NCI-H128 (cell line): ENCODE data around the gene TSPOAP1.
"Not testable (repeated sequence)": the region's sequence is repeated elsewhere in the genome, so short reads cannot be mapped to it uniquely, and the experiment has no call there.

ENCODE experiments used
- DNase-seq: peaks from one replicate; lab custom pipeline; 2025; ENCODE audit not compliant: unreplicated experiment; lab: John Stamatoyannopoulos, UW

Gene TSPOAP1

DNA sequence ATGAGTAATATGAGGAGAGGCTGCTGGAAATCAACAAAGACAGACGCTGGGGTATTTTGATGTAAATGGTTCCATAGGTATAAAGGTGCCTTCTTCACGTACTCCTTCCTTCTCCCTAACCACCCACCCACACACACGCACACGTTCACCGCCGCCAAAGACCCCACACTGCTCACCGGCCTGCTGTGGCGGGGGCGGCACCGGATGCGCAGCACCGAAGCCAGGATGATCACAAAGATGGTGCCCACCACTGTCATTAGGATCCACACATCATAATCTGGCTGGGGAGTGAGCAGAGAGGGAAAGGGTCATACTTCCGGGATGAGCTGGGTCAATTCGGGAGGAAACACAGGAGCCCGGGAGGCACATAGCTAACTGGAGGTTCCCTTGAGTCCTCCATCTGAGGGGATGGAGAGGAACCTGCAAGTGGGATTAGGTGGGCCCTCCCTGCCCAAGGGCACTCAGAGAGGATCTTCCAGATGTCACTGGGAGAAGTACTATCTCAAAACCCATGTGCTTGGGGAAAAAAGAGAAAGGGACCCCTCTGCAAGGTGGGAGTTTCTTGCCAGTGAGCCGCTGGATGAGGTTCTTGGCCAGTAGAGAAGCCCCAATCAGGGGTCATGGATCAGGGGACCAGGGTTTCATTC is 33.9 kb upstream of the TSPOAP1 start:
- DNase-seq, result no peak

DNA sequence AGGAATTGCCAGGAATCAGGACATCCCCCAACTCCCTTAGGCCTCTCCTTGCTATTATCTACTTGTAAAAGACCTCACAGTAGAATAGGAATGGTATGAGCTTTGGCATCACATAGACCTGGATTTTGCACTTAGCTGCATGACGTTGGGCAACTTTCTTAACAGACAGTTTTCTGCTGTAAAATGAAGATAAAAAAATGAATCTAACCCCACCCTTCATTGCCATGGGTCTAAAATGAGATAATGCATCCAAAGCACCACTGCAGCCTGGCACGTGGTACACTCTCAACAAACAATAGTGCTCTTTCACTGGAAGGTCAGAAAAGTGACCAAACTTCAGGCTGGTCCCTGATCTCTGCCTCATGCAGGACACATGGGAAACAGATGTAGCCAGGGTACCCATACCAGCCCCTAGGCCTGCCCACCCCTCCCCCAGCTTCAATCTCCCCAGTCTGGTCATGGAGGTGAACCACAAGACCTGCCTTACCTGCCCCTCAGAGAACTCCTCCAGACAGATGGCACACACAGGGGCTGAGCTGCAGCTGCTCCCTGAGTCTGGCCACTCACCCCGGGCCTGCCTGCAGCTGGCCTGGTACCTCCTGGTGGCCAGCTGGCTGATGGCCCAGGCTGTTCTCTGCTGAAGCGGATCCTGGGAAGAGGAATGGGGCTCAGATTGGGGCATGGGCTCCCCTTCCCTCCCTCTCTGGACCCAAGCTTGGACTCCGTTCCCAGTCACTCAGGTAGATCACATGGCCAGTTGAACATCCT is 31.9 kb upstream of the TSPOAP1 start:
- no peak for DNase-seq

DNA sequence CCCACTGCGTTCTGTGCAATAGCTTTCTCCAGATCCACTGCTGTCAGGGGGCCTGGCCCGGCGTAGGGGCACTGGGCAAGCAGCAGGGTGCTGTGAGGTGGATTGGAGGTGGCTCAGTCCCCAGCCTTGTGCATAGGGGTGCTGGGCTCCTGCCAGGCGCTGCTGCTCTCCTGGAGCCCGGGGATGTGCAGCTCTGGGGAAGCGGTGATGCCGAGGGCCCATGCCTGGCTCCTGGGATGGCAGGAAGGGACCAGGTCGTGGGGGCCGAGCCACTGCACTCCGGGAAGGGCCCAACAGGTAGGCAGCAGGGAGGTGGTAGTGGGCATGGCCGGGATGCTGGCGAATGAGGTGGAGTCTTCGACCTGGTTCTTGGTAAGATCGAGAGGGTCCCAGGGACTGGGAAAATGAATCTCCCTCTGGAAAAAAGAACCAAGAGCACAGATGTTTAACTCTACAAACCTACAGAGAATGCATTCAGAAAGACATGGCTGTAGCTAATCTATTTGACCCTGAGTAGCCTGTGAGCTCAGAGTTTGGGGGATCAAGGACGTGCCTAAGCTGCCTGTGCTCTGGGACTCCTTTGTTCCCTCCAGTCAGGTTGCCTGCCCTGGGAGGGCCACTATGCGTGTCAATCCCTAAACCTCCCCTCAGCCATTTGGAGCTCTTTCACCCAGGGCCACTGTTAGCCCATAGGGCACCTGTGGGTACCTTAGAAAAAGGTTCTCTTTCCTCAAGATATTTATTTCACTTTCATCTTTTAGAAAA is 30.0 kb upstream of the TSPOAP1 start:
- no peak for DNase-seq

DNA sequence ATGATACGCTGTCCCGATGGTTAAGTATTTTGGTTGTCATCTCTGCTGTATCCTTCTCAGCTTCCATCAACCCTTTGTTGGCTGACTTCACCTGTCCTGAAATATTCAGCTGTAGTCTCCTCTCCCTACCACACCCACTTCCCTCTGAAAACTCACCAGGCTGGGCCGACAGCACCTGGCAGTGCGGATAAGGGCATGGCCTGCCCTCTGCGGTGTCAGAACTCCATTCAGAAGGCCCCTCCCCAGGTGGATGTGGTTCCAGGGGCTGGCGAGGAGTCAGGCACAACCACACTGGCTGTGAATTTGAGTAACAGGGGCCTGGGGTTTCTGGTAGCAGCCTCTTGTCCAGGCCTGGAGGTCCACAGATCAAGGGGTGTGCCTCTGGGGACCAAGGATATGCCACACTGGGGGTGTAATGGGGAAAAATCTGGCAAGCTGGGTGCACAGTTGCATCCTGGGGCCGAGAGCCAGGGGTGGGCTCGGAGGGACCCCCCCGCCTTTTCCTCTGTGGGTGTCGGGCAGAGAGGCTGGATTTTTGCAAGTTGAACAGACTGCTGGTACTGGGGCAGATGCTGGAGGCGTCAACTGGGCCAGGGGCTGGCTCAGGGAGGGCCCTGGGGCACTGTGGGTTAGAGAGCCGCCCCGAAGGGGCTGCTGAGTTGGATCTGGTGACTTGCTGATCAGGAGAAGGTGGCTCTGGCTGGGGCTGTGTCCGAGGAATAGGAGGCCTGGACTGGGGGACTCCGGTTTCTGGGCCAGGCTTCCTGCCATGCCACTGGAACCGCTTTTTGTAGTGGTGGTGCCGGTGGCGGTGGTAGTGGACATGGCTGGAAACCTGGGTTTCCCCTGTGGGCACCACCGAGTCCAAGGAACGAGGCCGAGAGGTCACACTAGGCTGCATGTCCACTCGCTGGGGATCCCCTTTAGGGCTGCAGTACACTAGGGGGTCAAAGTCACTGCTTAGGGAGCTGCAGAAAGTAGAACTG is 29.0 kb upstream of the TSPOAP1 start:
- no peak for DNase-seq

DNA sequence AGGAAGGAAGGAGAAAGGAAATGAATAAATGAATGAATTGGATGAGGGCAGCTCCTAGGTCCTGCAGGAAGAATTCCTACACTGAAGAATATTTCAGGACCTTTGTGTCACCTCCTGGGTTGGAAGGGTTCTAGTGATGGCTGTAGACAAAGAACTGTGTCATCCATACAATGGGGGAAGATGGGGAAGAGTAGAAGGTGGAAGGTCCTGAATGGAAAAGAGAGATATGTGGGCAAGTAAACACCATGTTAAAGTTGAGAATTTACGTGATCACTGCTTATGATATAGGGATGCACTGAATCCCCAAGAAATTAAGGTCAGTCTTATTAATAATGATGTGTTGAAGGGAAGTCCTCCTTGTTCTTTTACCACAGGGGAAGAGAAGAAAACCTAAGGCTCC is 27.6 kb upstream of the TSPOAP1 start:
- DNase-seq, result no peak

DNA sequence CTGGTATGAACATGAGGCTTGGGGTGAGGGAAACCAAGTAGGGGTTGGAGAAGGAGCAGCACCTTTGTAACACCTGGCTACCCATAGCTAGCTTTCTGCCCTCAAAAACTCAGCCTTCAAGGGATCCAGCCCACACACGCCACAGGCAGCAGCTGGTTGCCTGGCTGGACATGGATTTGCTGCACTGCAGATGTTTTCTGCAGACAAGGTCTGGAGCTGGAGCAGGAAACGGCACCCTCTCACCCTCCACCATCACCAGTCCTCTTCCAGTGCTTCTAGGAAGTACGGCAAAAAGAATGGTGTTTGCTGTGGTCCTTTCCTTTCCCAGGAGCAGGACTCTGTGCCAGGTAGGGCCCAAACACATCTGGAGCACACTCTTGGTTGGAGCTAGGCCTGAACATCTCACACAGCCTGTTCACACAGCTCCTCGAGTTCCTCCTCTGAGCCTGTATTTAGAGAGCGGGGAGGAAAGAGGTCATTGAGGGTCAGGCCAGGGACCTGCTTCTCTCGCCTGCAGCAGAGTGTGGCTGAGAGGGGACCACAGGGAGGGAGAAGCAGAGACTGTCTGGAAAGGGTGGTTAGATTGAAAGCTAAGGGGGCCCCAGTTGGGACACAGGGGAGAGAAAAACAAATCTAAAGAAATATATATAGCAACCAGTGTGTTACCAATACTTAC is 26.1 kb upstream of the TSPOAP1 start:
- no peak for DNase-seq

DNA sequence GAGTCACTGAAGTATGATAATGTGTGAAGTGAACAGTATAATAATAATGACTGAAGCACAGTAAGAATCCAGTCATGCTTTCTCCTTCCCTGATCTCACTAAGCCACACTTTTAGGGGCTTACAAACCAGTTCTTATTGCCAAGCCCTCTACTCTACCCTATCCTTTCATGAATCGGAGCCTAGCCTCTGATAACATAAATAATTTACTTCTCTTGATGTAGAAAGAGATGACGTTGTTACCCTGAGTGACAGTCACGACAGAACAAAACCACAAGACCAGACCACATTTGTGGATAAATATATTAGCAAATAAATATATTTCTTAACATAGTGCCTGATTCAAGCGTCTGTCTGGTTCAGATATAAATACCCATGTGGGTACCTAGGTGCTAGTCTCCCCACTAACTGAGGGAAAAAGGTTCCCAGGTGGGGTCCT is 24.8 kb upstream of the TSPOAP1 start:
- no peak for DNase-seq

DNA sequence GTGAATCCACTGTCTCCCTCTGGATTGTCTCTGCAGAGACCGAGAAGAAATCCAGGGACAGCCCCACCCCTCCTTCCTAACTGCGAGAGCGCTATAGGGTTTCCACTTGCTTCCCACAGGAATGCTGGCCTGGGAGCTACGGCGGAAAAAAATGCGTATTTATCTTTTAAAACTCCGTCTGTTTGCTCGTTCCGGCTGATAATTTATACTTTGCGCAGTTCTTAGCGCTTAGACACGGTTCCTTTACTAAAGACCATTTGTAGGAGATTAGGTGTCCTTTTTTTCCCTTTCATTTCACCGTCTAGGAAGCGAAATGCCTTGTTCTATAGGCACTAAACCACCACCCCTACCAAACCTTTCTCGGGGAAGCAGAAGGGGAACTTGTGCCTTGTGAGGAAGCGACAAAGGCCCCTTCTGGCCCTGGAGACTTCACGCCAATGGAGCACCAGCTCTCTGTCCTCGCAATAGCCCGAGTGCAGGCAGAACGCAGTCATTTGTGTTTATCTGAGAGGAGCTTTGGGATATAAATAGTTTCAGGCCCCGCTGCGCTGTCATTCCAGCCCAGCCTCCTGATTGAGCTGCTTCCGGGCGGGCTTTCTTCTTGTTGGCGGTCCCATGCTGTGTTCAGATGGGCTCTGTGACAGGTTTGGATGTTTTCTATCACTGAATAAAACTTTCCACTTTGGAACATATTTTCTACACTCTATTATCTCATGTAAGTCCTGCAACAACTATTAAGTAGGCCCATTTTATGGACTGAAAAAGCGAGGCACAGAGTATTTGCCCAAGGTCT is 24.2 kb upstream of the TSPOAP1 start:
- DNase-seq, result no peak

DNA sequence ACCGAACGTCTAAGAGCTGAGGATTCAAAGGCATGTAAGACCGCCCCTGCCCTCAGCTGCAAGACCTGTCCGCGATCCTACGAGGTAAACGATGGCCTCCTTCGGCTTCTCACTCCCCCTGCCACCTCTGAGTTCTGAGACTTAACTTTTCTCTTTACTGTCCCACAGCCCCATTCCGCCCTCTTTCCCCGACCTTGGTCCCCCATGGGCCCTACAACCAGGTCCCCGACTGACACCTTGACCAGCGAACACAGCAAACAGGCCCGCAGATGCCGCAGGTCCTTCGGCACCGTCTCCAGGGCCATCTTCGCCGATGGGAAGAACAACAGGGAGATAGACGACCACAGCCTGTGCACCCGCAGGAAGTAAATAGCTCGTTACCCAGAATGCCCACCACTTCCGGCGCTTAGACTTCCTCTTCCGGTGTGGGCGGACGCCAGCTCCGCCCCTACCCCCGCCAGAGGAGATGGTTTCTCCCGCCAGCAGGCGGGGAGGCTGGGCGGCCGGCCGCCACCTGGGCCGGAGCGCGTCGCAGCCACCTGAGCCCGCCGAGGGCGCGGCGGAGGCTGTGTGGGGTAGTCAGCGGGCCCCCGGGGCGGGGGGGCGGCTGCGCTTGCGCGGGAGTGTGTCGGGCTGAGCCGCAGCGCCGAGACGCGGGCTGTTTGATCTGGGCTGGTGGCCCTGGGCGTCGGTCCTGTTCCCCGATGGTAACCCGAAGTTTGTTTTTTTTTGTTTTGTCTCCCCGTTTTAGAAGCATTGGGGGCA is 23.4 kb upstream of the TSPOAP1 start, which contains the start of gene SUPT4H1:
Gene SUPT4H1, minus strand, starts transcription at position 371 of the 765 bp plus-strand sequence. Its CDS starts 66 bp downstream, at position 305.
- DNase-seq, result peak; percentile 83

DNA sequence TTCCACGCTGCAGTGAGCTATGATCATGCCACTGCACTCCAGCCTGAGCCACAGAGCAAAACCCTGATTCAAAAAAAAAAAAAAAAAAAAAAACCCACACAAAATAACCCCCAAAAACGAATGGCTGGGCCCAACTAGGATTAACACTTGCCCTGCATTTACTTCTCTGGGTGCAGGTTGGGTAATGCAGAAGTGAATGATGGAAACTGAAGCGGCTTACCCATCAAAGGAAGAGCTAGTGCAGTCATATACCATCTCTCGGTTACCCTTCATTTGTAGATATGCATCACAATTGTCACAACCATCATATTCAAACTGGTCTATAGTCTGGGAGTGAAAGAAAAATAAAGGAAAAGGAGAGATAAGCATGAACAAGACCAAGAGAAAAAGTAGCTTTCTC is 22.6 kb upstream of the TSPOAP1 start:
- DNase-seq, result no peak

DNA sequence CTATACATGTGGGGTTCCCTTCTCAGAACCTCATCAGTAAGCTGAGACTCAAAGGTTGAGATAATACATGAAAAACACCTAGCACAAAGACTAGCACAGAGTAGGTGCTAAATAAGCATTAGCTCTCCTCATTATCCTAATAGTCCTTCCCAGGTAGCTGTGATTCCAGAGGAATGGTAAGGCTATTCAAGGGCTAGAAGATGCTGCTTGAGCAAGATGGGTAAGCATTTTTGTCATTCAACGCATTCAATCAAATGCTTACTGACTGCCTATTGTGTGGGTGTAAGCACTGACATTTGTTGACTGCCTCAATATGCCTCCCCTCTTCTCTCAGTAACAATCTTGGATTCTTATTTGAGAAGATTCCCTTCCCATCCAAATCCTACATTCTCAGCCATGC is 19.4 kb upstream of the TSPOAP1 start:
- DNase-seq, result no peak

DNA sequence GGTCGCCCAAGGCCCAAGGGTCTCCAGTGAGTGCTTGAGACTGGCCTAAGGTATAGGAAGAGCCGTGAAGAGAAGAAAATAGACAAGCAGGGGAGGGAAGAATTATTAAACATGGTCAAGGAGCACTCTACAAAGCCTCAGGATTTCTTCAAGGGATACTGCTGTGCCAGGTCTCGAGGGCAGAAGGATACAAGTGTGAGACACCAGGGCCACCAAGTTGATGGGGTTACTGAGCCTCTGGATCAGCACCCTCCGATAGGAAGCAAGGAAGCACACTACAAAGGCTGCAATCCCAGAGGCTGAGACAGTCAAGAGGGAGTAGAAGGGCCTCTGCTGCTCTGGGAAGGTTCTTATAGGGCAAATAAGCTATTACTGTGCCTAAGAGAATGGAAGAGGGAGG is 16.9 kb upstream of the TSPOAP1 start:
- DNase-seq, result no peak

DNA sequence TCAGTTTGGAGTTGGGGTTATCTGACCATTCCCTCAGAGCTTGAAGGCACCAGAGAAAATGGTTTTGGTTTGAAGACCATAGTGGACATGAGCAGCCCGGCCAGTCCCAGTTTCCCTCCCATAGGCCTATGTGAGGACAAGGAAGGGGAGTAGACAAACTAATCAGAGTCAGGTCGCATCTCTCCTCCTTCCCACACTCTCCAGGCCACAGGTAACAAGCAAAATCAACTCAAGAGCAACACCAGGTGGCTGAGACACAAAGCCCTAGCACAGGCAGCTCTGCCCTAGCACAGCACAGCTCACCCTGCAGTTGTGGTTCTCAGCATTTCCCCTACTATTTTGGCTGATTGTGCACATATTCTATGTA is 16.2 kb upstream of the TSPOAP1 start:
- DNase-seq, result no peak

DNA sequence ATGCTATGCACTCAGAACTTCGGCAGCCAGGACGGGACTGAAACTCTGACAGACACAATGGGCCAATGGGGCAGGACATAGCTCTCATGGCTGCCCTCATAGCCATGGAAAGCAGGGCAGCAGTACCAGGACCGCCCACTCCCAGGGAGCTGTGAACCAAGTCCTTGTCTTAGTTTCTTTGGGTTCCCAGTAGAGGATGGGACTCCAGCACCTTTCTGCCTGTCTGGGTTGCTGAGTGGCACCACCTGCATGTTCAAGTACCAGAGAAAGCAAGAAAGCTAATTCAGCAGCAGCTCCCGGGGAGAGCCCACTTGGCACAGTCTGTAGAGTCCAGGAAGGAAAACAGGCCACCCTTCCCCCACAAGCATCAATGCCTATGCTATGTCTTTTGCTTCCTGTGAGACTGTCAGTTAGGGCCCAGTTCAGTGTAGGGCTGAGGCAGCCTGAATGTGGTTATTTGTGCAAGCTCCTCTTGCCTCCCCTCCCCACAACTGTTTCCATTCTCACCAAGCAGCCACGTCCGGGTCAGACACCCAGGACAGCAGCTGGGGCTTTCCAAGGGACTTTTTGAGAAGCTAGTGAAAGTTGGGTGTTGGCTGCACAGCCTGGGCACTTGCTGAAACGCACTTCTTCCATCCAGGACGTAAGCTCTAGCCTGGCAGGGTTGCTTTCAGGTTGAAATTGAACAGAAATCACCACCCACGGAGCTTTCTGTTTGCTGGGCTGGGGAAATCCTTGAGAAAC is 15.6 kb upstream of the TSPOAP1 start:
- no peak for DNase-seq

DNA sequence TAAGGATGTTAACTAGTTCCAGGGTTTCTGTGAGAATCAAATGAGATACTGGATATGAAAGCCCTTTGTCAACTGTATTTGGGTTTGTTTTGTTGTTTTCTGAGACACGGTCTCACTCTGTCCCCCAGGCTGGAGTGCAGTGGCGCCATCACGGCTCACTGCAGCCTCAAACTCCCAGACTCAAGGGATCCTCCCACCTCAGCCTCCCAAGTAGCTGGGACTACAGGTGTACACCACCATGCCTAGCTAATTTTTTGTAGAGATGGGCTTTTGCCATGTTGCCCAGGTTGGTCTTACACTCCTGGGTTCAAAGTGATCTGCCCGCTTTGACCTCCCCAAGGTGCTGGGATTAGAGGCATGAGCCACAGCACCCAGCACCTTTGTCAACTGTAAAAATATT is 14.5 kb upstream of the TSPOAP1 start:
- DNase-seq, result no peak

DNA sequence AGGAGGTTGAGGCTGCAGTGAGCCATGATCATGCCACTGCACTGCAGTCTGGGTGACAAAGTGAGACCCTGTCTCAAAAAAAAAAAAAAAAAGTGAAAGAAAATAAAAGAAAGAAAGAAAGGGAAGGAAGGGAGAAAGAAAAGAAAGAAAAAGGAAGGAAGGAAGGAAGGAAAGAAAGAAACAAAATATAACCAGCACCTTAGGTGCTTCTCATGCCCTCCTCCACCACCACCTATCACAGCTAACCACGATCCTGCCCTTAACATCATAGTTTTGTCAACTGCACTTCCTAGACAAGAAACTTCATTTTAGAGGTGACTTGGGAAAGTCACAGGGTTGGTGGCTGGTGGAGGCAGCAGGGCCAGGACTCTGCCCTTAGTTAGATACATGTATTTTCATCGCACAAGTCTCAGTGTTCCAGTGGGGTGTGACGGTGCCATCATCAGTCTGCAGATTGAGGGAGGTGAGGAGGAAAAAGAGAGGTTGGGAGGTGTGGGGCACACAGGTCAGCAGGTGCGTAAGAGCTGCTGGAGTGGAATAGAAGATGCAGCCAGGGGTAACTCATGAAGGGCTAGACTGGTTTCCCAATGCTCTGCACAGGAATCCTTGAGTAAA is 13.4 kb upstream of the TSPOAP1 start:
- no peak for DNase-seq

DNA sequence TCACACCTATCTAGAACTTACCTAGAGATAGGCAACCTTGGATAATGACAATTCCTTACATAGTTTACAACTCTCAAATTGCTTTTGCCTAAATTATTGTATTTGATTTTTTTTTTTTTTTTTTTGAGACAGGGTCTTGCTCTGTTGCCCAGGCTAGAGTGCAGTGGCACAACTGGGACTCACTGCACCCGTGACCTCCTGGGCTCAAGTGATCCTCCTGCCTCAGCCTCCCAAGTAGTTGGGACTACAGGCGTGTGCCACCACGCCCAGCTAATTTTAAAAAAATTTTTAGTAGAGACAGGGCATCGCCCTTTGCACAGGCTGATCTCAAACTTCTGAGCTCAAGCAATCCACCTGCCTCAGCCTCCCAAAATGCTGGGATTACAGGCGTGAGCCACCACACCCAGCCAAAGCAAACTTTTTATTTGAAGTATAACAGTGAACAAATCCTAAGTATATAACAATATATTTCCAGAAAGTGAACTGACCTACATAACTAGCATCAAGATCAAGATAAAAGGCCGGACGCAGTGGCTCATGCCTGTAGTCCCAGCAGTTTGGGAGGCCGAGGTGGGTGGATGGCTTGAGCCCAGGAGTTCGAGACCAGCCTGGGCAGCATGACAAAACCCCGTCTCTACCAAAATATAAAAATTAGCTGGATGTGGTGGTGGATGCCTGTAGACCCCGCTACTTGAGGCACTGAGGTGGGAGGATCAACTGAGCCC is 12.7 kb upstream of the TSPOAP1 start:
- DNase-seq, result not testable (repeated sequence)
